GM19467 (cell line): ENCODE measurements around the gene TNK2.

Experiments
- ATAC-seq: cut with Tn5 transposase; IDR thresholded peaks from one replicate; pipeline ENCODE4 v1.9.1; 2021; ENCODE audit warnings: mild to moderate bottlenecking, moderate library complexity; ENCODE audit not compliant: unreplicated experiment

TNK2 gene

DNA sequence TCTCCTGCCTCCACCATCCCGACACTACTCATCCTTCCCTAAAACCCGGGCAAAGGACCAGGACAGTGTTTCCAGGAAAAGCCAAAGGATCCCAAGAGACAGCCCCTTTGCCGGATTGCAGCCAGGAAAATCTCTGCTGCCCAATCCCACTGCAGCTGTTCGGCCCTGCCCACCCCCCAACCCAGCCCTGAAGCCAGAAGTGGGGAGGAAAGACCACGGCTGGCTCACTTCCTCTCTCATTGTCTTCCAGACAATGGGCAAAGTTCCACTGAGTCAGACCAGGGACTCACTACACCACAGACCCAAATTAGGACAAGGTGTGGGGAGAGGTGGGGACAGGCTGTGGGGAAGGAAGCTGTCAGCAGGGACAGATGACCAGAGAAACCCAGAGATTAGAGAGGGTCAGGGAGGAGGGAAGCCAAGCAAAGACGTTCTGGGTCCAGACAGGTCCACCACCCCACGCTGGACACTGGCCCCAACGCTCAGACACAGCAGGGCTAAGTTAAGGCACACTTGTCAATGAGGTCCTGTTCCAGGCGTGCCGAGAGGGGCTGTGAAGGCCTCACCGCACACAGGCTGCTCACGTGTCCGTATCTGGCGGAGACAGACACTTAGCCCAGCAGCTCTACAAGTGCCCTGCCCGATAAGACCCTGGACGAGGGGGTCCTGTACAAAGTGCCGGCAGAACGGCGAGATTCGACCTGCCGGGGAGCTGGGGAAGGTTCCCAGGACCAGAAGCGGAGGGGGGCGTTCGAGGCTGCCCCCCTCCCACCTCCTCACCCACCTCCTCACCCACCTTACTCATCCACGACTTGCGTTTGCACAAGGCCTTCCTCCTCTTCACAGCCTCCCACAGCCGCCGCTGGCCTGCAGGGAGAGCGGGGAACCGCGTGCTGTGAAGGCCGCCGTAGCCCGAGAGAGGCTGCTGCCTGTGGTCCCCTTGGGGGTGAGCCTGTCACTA, 21.9 kb downstream of the TNK2 start:
- no peak for ATAC-seq

DNA sequence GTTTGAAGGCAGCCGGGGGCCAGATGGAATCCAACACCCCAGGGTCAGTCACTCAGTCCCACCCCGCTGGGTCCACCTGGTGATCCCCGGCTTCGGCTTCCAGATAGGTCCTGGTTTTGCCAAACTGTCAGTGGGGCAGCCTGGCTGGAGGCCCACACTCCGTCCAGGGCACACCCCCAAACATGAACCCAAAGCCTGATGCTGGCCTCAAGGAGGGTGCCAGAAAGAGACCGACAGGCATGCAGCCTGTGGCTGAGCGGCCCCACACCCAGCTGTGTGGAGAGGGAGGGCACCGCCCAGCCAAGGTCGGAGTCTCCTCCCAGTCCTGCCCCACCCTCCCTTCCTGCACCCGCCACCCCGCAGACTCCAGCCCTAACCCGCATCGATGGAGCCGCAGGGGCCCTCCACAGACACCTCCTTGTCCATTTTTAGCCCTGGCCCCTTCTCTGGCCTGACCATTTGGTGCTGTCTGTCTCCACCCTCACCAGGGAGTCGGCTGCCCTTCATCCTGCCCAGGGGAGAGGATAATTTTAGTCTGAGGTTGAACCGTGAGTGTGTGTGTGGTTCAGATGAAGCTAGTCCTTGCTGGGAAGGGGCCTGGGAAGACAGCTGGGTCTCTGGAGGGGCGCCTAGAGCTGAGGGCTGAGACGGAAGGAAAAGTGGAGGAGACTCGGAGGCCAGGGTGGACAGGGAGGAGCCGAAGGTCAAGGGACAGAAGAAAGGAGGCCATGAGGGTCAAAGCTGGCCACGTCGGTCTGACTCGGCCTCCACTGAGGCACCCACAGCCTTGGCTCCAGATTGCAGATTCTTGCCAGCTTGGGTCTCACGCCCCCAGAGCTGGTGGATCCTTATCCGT, 23.1 kb downstream of the TNK2 start:
- no peak for ATAC-seq

DNA sequence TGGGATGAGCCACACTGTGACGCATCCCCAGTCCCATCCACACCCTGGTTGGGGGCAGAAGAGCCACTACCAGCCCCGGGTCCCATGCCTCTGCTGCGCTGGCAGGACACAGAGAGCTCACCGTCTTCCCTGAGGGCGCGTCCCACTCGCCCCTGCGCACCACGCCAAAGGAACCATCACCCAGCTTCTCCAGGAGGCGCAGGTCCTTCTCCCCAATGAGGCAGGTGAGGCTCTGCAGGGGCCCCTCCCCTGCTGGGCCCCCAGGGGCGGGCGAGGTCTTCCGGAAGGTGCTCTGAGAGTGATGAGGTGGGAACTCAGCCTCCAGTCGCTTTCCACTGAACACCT, 23.7 kb downstream of the TNK2 start:
- ATAC-seq: no peak

DNA sequence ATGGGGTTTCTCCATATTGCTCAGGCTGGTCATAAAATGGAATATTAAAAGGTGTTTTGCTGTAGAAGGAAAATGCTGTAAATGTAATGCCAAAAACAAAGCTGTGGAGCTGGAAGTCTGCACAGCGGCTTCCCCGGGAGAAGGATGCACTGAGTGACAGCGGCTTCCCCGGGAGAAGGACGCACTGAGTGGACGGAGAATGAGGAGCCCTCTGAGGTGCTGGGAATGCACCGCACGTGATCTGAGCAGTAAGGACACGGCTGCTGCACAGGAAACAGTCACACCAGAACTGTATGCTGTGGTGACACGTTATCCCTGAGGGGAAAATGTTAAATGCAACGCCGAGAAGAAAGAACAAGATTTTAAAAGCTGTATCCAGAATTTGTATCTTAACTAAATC, 24.6 kb downstream of the TNK2 start:
- ATAC-seq: no peak

DNA sequence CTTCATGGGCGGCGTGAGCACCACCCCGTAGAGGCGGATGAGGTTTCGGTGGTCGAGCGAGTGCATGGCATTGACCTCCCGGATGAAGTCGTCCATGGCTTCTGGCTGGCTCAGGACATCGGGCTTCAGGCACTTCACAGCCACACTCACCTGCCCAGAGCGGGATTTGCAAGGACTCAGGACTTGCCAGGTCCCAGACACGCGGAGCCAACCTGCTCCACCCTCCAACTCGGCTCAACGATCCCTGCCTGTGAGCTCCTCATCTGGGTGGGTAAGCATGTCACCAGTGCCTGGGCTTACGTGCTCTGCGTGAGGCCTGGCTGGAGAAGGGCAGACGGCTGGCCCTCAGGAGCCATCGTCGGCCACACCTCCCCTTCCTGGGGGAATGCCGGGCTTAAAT, 25.2 kb downstream of the TNK2 start:
- no peak for ATAC-seq

DNA sequence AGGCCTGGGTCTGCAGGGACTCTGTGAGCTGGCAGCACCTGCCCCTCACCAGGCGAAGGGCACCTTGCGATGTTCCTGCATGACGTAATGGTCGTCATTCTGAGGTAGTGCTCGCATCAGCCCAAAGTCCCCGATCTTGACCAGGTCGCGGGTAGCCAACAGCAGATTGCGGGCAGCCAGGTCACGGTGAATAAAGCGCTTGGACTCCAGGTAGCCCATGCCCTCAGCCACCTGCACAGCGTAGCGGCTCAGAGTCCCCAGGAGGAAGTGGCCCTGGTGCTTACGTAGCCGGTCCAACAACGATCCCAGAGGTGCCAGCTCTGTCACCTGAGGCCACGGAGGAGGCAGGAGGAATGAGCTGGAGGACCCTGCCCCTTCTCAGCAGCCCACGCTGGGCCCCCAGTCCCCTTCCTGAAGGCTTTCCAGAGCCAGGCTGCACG, 26.3 kb downstream of the TNK2 start:
- no peak for ATAC-seq

- no peak for ATAC-seq
Observed at GRCh38 chr3:195881276-195881988, 26.9 kb downstream of the TNK2 start.

DNA sequence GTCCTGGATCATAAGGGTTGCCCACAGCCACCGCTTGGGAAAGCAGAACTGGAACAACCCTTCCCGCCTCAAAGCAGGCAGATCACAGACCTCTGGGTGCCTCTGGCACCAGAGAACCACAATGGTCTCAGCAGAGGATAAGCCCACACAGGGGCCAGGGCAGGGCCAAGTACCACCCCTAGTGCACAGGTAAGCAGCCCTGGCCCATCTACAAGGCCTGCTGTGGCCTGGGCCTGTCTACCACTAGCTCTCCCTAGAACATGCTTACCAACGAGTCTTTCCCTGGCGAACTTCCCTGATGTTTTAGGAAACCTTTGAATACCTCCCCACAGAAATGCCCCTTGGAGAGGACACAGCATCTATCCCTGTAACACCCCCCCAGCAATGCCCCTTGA, 28.3 kb downstream of the TNK2 start:
- ATAC-seq: no peak

GRCh38 chr3:195879416-195880036, 28.8 kb downstream of the TNK2 start:
- no peak for ATAC-seq

- ATAC-seq: no peak
Observed at GRCh38 chr3:195878424-195879274, 29.7 kb downstream of the TNK2 start.

DNA sequence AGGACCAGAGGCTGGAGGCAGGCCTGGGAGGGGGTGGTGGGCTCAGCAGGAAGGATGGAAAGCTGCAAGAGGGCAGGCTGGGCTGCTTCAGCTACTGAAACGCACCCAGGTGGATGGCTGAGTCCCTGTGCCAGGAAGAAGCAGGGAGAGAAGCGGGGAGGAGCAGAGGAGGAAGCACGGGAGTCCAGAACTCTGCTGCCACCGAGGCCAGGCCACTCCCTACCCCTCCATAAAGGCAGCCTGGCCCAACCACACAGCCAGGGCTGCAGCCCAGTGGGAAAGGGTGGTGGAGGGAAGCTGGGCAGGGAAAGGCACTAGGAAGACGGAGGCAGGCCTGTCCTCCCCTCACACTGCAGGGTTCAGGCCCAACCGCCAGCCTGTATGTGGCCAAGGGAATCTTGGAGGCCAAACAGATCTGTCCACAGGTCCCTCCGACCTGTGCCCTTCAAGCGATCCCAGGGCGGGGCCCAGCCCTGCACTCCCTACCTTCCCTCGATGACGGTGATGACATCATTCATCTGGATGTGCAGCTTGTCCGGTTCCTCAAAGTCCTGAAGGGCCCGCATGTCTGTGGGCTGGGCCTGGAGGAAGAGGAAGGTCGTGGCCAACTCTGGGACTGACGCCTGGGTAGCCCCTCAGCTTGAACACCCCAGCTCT, 30.5 kb downstream of the TNK2 start:
- ATAC-seq: no peak

GRCh38 chr3:195877136-195877715, 31.1 kb downstream of the TNK2 start:
- ATAC-seq: no peak

GRCh38 chr3:195876297-195877064, 31.9 kb downstream of the TNK2 start:
- ATAC-seq: no peak

- no peak for ATAC-seq
Observed at GRCh38 chr3:195875482-195876236, 32.7 kb downstream of the TNK2 start.

DNA sequence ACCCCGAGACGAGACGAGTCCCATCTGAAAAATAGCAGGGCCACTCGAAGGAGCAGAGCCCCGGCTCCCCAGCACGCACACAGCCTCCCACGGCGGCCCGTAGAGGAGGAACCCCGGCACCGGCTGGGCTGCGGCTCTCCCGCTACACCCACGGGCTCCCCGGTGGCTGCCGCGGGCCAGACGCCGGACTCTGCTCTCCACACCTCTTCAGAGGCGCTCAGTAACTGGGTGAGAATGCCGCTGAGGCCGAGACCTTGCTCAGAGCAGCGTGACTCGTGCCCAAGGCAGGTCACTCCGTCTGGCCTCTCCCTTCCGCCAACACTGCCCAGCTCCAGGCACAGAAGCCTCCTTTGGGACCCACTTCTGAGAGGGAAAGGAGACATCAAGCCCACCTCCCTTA, 34.4 kb downstream of the TNK2 start:
- ATAC-seq: no peak

GRCh38 chr3:195873281-195873887, 35.0 kb downstream of the TNK2 start:
- ATAC-seq: no peak

DNA sequence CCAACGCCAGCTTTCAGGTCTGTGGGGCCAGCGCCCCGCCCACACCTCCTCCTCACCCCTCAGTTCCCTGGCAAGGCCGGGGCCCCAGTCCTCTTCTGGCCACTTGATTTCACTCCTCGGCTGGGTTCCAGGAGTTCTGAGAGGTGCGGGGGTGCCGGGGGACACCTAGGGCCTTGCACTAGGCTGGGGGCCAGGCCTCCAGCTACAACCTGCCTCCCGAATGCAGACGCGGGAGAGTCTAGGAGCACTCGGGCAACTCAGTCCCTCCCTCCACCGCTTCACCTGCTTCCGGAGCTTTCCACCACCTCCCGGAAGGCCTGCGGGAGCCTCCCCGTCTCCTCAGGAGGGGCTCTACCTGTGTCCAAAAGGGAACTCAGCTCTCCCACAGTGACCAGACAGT, 35.6 kb downstream of the TNK2 start:
- ATAC-seq: no peak
